Ectodermal cell (in vitro differentiated cells): Measurements from ENCODE around the gene QPCT.
"Not testable (repeated sequence)": the region's sequence is repeated elsewhere in the genome, so short reads cannot be mapped to it uniquely, and the experiment has no call there.

Experiments used
- H3K27ac ChIP-seq: 2 replicates; pipeline ENCODE4 v1.7.0; 2013; ENCODE audit warnings: mild to moderate bottlenecking, low read depth, low read length; ENCODE audit not compliant: insufficient read depth, poor library complexity, severe bottlenecking
- H3K27me3 ChIP-seq: 2 replicates; pipeline ENCODE4 v1.7.0; 2013; ENCODE audit warnings: mild to moderate bottlenecking, low read length; ENCODE audit not compliant: insufficient read depth, control insufficient read depth, poor library complexity, severe bottlenecking
- H3K36me3 ChIP-seq: one replicate; pipeline ENCODE4 v1.7.0; 2013; ENCODE audit warnings: low read length; ENCODE audit not compliant: control insufficient read depth, insufficient read depth
- H3K4me1 ChIP-seq: one replicate; pipeline ENCODE4 v1.7.0; 2013; ENCODE audit warnings: low read length; ENCODE audit not compliant: control insufficient read depth, insufficient read depth
- H3K4me3 ChIP-seq: 2 replicates; pipeline ENCODE4 v1.7.0; 2013; ENCODE audit warnings: low read depth, low read length, control low read depth; ENCODE audit not compliant: insufficient read depth
- H3K9me3 ChIP-seq: 2 replicates; pipeline ENCODE4 v1.7.0; 2013; ENCODE audit warnings: mild to moderate bottlenecking, low read length, moderate library complexity; ENCODE audit not compliant: control insufficient read depth
- WGBS, 2 experiments: methylation state at CpG; one replicate each; pipeline ENCODE4 v1.1.7; 2013; ENCODE audit warnings: missing lambda C conversion rate in 2 of 2; 5-methylcytosine and 5-hydroxymethylcytosine counted together

QPCT gene

DNA sequence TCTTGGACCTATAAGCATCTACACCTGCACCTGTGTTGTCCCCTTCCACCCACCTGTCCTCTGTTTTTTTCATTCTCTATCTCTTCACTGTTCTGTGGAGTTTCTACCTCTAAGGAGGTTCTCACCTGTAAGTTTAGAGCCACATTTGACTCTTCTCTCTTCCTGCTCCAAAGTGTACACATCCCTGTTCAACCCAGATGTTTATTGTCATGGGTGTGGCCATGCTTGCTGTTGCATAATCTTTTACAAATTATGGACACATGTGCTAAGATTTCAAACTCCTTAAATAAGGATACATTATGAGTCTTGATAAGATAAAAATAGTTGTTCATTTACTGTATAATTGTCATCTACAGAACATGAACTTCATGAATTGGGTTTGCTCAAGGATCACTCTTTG lies 27.6 kb downstream of the QPCT start:
- Histone ChIP-seq H3K27me3 (no peaks in the 10 kb centered on the region), H3K4me3 (no peak overlapping the region), H3K4me1 (no peaks in the 10 kb centered on the region), H3K36me3 (no peaks in the 10 kb centered on the region), H3K27ac (no peak overlapping the region), H3K9me3 (no peaks in the 10 kb centered on the region)

DNA sequence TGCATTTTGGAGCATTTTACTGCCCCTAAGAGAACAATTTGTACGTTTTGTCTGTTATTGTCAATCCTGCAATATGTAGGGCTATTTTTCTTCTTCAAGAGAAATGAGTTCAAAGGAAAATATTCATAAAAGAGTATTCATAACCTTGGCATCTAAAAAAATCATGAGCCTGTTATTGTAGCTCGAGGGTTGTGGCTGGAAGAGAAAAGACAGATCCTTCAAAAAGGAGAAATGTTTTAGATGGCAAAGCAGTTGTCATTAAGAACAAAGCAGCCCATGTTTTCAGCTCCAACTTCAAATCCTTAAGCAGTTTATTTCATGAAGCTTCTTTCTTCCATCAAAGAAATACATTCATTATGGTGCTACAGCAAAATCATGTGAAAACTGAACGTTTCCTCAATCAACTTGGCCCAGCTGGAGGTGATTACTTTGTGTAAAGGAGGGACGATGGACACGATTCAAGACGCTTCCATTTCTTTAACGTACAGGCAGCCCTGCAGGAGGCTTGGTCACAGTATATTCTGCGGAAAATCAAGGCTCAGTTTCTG lies 31.4 kb downstream of the QPCT start:
- no peaks in the 10 kb centered on the region for H3K4me1 ChIP-seq
- H3K4me3 ChIP-seq, result no peak overlapping the region

DNA sequence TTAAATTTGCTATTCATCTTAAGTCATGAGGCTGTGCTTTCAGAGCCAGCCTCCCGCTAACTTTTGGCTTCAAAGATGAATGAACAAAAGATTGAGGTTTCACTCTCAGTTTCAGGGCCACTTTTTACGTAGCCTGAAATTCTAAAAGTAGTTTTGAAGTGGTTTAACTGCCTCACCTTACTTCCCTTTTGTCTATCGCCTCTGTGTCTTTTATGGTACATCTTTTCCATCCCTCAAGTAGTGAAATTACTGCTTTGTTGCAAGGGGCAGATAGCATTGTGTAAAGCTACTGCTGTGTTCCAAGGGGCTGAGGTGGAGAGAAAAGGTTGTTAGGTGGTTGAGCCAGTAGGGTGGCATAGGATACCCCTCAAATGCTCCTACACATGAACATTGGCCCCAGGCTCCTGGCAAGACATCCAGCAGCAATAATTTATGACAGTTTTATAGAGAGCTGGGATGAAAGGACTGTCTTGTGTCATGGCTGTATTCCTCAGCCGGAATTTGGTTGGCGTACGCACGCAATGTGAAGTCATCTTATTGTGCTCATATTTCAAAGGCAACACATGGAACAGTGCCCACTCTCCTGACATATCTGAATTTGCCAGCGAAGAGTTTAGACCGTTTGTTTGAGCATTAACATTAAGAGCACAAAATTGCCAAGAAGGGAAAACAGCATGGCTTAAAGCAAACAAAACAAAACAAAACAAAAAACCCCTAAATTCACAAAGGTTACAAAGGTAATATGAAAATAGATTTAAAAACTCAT lies 32.2 kb downstream of the QPCT start:
- H3K9me3 ChIP-seq, result no peaks in the 10 kb centered on the region
- no peaks in the 10 kb centered on the region for H3K27me3 ChIP-seq
- 93 to 95% methylated on average over 9 of the region's 9 CpGs for WGBS, 2 experiments
- H3K4me1 ChIP-seq, result no peaks in the 10 kb centered on the region
- H3K36me3 ChIP-seq, result no peaks in the 10 kb centered on the region
- H3K4me3 ChIP-seq, result no peak overlapping the region
- no peak overlapping the region for H3K27ac ChIP-seq

More for the DNA sequence above, 31.4 kb downstream of the QPCT start:
- Histone ChIP-seq H3K27ac (no peak overlapping the region), H3K36me3 (no peaks in the 10 kb centered on the region), H3K27me3 (no peaks in the 10 kb centered on the region), H3K9me3 (no peaks in the 10 kb centered on the region)
- 72 to 79% methylated on average over 8 of the region's 8 CpGs for whole genome bisulfite sequencing, 2 experiments

DNA sequence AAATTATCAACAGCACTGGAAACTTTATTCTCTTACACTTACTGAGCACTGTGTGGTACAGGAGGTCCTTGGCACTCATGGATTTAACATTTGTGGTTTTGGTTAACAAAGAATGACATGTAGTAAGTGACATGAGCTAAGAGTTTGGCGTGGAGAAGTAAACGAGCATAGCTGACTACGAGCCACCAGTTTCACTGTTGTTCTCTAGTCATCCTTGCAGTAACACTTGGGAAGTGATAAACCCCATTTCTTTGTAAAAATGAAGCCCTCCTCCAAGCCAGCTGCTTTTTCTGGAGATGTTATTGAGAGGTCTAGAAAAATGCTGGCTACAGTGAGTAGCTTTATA lies 32.7 kb downstream of the QPCT start:
- Histone ChIP-seq H3K27ac (no peak overlapping the region), H3K36me3 (no peaks in the 10 kb centered on the region), H3K27me3 (no peaks in the 10 kb centered on the region), H3K4me1 (no peaks in the 10 kb centered on the region), H3K4me3 (no peak overlapping the region), H3K9me3 (no peaks in the 10 kb centered on the region)
- 90 to 91% methylated on average over 3 of the region's 3 CpGs for WGBS, 2 experiments

DNA sequence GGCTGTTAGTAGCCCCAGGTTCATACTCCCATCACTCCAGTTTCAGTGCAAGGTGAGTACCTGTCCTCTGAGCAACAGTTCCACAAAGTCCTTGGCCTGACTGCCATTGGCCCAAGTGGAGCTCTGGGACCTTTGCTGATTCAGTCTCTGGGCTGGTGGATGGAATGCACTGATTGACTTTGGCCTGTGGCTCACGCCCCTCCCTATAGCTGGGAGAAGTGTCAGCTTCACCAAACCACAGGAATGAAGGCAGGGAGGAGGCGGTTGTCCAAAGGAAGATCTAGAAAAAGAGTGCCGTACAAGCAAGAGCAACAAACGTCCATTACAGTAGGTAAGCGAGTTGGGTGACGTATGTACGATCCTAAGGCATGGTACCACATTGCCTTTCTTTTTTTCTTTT lies 34.0 kb downstream of the QPCT start:
- Histone ChIP-seq H3K36me3 (no peaks in the 10 kb centered on the region), H3K27ac (no peak overlapping the region), H3K27me3 (no peaks in the 10 kb centered on the region), H3K4me3 (no peak overlapping the region), H3K9me3 (no peaks in the 10 kb centered on the region), H3K4me1 (no peaks in the 10 kb centered on the region)
- 90 to 91% methylated on average over 7 of the region's 7 CpGs for WGBS, 2 experiments

DNA sequence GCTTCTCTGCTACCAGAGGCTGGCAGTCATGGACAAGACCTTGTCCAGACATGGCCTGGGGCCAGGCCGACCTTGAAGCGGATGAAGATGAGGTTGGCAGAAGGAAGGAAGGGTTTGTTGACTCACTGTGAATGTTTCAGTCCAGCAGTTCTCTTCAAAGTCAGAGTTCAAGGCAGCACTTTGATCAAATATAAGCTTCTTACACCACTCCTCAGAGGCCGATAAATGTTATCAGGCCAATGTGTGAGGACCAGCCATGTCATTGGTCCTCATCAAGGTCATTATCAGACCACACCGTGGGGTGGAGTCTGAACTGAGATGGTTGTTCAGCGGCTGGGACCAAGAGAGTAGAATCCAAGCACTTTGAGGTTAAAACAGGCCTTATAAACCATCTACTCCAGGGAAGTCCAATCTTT lies 35.5 kb downstream of the QPCT start:
- Histone ChIP-seq H3K27ac (no peak overlapping the region), H3K4me3 (no peak overlapping the region), H3K4me1 (no peaks in the 10 kb centered on the region), H3K36me3 (no peaks in the 10 kb centered on the region), H3K9me3 (no peaks in the 10 kb centered on the region), H3K27me3 (no peaks in the 10 kb centered on the region)
- 95% methylated on average over 5 of the region's 5 CpGs for WGBS, 2 experiments

DNA sequence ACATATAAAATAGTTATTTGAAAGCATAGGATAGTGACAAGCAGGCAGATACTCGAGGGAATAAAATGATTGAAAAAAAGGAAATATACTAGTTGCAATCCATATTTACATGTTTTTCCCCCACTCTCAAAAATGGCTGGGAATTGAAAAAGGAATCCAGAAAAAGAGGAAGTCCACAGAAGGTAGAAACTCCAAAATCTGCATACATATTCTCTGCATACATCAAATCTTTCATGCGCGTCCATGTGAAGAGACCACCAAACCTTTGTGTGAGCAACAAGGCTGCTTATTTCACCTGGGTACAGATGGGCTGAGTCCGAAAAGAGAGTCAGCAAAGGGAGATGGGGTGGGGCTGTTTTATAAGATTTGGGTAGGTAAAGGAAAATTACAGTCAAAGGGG lies 36.4 kb downstream of the QPCT start:
- not testable (repeated sequence) for H3K27me3 ChIP-seq, H3K27ac ChIP-seq, H3K4me3 ChIP-seq, H3K4me1 ChIP-seq, H3K36me3 ChIP-seq, H3K9me3 ChIP-seq
- 88 to 95% methylated on average over 3 of the region's 4 CpGs for WGBS, 2 experiments

DNA sequence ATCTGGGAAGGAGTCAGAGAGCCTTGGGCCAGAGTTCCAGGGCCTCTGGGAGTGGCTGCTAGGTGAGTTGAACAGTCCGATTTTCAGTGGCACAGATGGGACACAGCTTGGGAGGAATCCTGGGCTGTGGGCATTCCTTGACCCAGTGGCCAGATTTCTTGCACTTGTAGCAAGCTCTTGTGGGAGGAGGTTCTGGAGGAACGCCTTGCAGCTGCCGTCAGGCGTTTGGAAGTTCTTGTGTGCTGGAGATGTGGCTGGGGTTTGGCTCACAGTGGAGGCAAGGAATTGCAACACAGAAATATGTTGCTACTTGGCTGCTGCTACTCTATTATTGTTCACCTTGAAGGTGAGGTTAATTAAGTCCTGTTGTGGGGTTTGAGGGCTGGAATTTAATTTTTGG lies 39.8 kb downstream of the QPCT start:
- not testable (repeated sequence) for H3K36me3 ChIP-seq, H3K27ac ChIP-seq, H3K4me3 ChIP-seq, H3K4me1 ChIP-seq, H3K9me3 ChIP-seq, H3K27me3 ChIP-seq
- WGBS, 2 experiments, result 90 to 96% methylated on average over 4 of the region's 4 CpGs

DNA sequence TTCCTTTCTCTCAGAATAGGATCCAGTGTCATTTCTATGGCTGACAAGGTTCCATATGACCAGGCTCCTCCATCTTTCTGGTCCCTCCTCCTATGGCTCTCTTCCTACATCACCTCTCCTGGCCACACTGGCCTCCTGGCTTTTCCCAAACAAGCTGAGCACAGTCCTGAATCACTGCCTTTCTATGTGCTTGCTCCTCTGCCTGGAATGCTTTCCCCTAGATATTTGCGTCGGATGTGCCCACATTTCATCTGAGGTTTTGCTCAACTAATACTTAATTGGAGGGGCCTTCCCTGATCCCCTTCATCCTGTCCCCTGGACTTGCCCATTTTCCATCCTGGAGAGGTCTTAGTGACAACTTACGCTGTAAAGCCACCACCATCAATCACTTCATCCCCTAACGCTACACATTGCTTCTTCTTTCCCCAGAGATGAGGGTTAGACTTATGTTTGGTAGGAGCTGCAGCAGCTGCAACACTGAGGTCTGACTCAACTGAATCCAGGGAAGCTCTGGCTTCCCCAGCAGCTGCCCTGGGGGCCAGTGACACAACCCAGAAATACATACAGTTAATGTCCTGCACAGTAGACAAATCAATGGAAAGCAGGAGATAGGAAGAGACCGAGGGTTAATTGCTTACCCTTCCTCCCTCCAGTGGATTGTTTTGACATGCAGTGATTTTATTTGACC lies 42.9 kb downstream of the QPCT start:
- Histone ChIP-seq H3K27me3 (no peaks in the 10 kb centered on the region), H3K9me3 (no peaks in the 10 kb centered on the region), H3K36me3 (no peaks in the 10 kb centered on the region), H3K27ac (no peak overlapping the region), H3K4me3 (no peak overlapping the region), H3K4me1 (no peaks in the 10 kb centered on the region)
- 92 to 100% methylated on average over 5 of the region's 5 CpGs for WGBS, 2 experiments

DNA sequence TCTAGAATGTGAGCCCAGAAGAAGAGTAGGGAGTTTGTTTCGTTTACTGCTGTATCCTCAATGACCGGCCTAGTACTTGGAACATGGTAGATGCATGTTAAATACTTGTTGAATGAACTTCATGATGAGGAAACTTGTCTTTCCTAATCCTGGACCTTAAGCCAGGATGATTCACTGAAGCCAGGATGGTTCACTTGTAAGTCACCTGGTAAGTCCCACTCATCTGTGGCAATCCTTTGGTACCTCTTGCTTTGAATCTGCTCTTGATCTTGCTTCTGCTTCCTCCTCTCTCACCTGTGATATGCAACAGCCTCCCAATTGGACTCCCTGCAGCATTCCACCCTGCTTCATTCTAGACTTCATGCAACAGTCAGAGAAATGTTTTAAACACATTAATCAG lies 43.6 kb downstream of the QPCT start:
- Histone ChIP-seq H3K27me3 (no peaks in the 10 kb centered on the region), H3K27ac (no peak overlapping the region), H3K4me1 (no peaks in the 10 kb centered on the region), H3K4me3 (no peak overlapping the region), H3K9me3 (no peaks in the 10 kb centered on the region), H3K36me3 (no peaks in the 10 kb centered on the region)
- WGBS, 2 experiments, result 93 to 98% methylated on average over 2 of the region's 2 CpGs
